Germinal center (tissue), 1 donor: ENCODE results near the gene CHST3.

Source experiments
- DNase-seq: peaks from one replicate; pipeline ENCODE4 v3.0.0; 2012; ENCODE audit warnings: mixed read lengths, low spot score

CHST3 gene

DNA sequence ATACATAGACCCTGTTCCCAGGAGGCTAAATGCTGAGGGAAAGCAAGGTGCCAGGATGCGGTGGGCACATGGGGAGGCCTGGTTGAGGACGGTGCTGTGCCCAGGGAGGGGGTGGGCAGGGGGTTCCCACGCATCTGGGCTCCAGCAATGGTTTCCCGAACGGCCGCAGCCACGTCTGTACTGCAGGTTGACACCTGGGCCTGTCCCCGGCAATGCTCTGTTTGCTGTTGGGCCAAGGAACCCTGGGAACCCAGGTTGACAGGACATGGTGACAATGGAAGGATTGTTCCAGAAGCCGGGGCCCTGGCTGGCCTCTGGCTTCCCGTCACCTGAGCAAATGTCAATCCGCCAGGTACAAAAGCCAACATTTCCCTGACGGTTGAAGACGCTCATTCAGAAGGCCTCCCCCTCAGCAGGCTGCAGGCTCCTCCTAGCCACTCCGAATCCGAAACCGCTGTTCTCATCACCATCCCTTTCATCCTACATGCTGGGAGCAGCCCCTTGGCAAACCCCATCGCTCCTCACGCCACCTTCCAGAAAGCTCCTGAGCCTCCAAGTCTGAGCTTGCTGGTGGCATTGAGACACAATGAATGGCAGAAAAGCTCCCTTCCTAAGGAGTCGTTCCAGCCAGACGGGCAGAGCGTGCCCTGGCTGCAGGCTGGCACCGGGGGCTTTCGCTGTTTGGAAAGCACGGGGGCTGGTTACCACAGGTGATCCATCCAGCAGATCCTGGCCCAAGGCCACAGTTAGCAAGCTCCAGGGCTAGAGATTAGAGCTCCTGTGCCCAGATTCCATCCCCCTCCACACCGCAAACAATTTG, 92.9 kb downstream of the CHST3 start:
- no peak for DNase-seq

DNA sequence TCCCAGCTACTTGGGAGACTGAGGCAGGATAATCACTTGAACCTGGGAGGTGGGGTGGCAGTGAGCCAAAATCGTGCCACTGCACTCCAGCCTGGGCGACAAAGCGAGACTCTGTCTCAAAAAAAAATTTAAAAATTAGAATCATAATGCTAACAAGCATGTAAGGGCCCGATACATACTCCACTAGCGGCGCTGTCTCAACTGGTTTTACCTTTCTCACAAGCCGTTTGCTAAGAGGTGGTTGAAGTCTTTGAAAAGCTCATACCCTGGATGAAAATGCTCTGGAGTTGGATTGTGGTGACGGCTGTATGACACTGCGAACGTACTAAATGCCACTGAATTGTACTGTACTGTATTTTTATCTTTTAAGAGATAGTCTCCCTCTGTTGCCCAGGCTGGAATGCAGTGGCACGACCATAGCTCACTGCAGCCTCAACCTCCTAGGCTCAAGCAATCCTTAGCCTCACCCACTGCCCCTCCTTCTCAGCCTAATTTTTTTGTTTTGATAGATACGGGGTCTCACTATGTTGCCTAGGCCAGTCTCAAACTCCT, 94.2 kb downstream of the CHST3 start:
- no peak for DNase-seq

- no peak for DNase-seq
These were observed 95.0 kb downstream of the CHST3 start for GRCh38 chr10:72058989-72059842.

GRCh38 chr10:72059843-72060822, 95.9 kb downstream of the CHST3 start:
- no peak for DNase-seq

- DNase-seq = no peak
These were observed 97.3 kb downstream of the CHST3 start for GRCh38 chr10:72061491-72061890.

- no peak for DNase-seq
These were observed 97.7 kb downstream of the CHST3 start for GRCh38 chr10:72061930-72062329.

DNA sequence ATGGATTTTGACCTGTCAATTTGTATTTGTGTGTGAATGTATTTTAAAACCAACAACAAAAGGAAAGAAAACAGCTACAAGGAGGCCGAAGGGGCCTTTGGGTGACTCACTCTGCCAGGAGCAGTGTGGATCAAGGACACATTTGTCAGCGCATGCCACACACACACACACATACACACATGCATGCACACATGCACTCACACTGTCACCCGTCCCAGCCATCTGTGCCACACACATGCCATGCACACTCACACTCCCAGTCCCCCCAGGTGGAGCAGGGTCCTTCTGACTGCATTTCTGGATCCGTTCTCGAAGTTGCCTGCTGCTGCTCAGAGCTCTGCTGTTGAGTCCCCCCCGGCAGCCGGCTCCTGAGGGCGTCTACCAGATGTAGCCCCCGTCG, 98.2 kb downstream of the CHST3 start:
- no peak for DNase-seq
